ENCODE results near the gene ZBTB48.

- TF ChIP-seq CTCF (IDR thresholded peaks at IDR 0.05; ENCODE audit: insufficient read depth, low read depth, low read length) (no peak), EZH2 (IDR thresholded peaks at IDR 0.05; ENCODE audit: insufficient read depth, low read length) (no peak)
Observed at GRCh38 chr1:6536291-6536690, 43.5 kb upstream of the ZBTB48 start.

All from astrocyte (in vitro differentiated cells and primary cell).